Neural crest cell (in vitro differentiated cells): ENCODE data around the gene ZNF318. TPM values are rescaled to one million over a fixed set of nuclear protein-coding genes. Genes with fewer than 3 reads are reported as not detected.
"Not testable (repeated sequence)": the region's sequence is repeated elsewhere in the genome, so short reads cannot be mapped to it uniquely, and the experiment has no call there.

Experiments
- DNase-seq: peaks from one replicate; pipeline ENCODE4 v3.0.0; 2021; ENCODE audit warnings: low read depth, mixed read lengths, low spot score
- H3K27ac Mint-ChIP-seq: one replicate; pipeline ENCODE4 v1.8.0; 2021; ENCODE audit warnings: mild to moderate bottlenecking, mixed read lengths; ENCODE audit not compliant: unreplicated experiment
- H3K27me3 Mint-ChIP-seq: 2 replicates; pipeline ENCODE4 v1.8.0; 2021; ENCODE audit warnings: low read depth, mild to moderate bottlenecking, mixed read lengths
- H3K36me3 Mint-ChIP-seq: 2 replicates; pipeline ENCODE4 v1.8.0; 2021; ENCODE audit warnings: low read depth, mild to moderate bottlenecking, mixed read lengths
- H3K4me1 Mint-ChIP-seq: 2 replicates; pipeline ENCODE4 v1.8.0; 2021; ENCODE audit warnings: mixed read lengths
- H3K4me3 Mint-ChIP-seq: one replicate; pipeline ENCODE4 v1.8.0; 2021; ENCODE audit warnings: mild to moderate bottlenecking, mixed read lengths
- H3K9me3 Mint-ChIP-seq: 2 replicates; pipeline ENCODE4 v1.8.0; 2021; ENCODE audit warnings: mixed read lengths
- CTCF ChIP-seq: fragments of 200-600 bp; sonication (generic); conservative IDR thresholded peaks from 2 replicates; pipeline ENCODE4 v1.5.0; 2021; ENCODE audit warnings: antibody characterized with exemption, mild to moderate bottlenecking
- total RNA-seq: library from RNA; stranded (reverse); gene quantifications from 2 replicates; pipeline ENCODE4 v1.2.1, GENCODE V29; 2021

Gene ZNF318
- total RNA-seq, 1 donor from 2014 or later, result 26.2 TPM

- no peak for TF ChIP-seq CTCF
- H3K27ac Mint-ChIP-seq, result no peak overlapping the region
- no peaks in the 10 kb centered on the region for H3K36me3 Mint-ChIP-seq
- H3K4me1 Mint-ChIP-seq, result no peaks in the 10 kb centered on the region
- peaks cover 29% of the 10 kb centered on the region for H3K27me3 Mint-ChIP-seq
- H3K4me3 Mint-ChIP-seq, result no peak overlapping the region
- no peak for DNase-seq
- no peaks in the 10 kb centered on the region for H3K9me3 Mint-ChIP-seq
Measured at GRCh38 chr6:43378631-43379030, 9.2 kb upstream of the ZNF318 start.

- DNase-seq, result no peak
- Mint-ChIP-seq H3K27ac (no peak overlapping the region), H3K36me3 (no peaks in the 10 kb centered on the region), H3K27me3 (peaks cover 29% of the 10 kb centered on the region), H3K4me3 (no peak overlapping the region), H3K4me1 (no peaks in the 10 kb centered on the region), H3K9me3 (no peaks in the 10 kb centered on the region)
- no peak for TF ChIP-seq CTCF
Measured at GRCh38 chr6:43377710-43378229, 8.3 kb upstream of the ZNF318 start.

GRCh38 chr6:43376551-43376981 is 7.1 kb upstream of the ZNF318 start:
- no peaks in the 10 kb centered on the region for H3K4me1 Mint-ChIP-seq
- no peak for DNase-seq
- H3K9me3 Mint-ChIP-seq, result no peaks in the 10 kb centered on the region
- peak overlapping the region; percentile 21 for H3K27ac Mint-ChIP-seq
- H3K4me3 Mint-ChIP-seq, result no peak overlapping the region
- no peaks in the 10 kb centered on the region for H3K36me3 Mint-ChIP-seq
- TF ChIP-seq CTCF, result no peak
- H3K27me3 Mint-ChIP-seq, result peaks cover 26% of the 10 kb centered on the region

- peaks cover 18% of the 10 kb centered on the region for H3K27me3 Mint-ChIP-seq
- no peak for TF ChIP-seq CTCF
- H3K4me1 Mint-ChIP-seq, result no peaks in the 10 kb centered on the region
- DNase-seq, result no peak
- no peak overlapping the region for H3K27ac Mint-ChIP-seq
- H3K4me3 Mint-ChIP-seq, result no peak overlapping the region
- H3K9me3 Mint-ChIP-seq, result no peaks in the 10 kb centered on the region
- H3K36me3 Mint-ChIP-seq, result no peaks in the 10 kb centered on the region
Measured at GRCh38 chr6:43375693-43376092, 6.2 kb upstream of the ZNF318 start.

- H3K27me3 Mint-ChIP-seq, result peaks cover 2% of the 10 kb centered on the region
- H3K9me3 Mint-ChIP-seq, result no peaks in the 10 kb centered on the region
- no peak overlapping the region for H3K27ac Mint-ChIP-seq
- no peak for DNase-seq
- no peak for TF ChIP-seq CTCF
- H3K36me3 Mint-ChIP-seq, result no peaks in the 10 kb centered on the region
- no peak overlapping the region for H3K4me3 Mint-ChIP-seq
- H3K4me1 Mint-ChIP-seq, result peaks cover 11% of the 10 kb centered on the region
Measured at GRCh38 chr6:43373252-43373875, 3.9 kb upstream of the ZNF318 start.

- not testable (repeated sequence) for H3K27me3 Mint-ChIP-seq, DNase-seq, H3K9me3 Mint-ChIP-seq, H3K36me3 Mint-ChIP-seq
- Mint-ChIP-seq H3K4me3 (peak overlapping the region; percentile 90), H3K4me1 (peaks cover 24% of the 10 kb centered on the region), H3K27ac (peak overlapping the region; percentile 97)
Measured at GRCh38 chr6:43370003-43370580, 645 bp upstream of the ZNF318 start.
